K562 (cell line): Measurements from ENCODE around the gene TDRD6.

Experiments used
- POLR2A ChIP-seq: fragments of 450-650 bp; conservative IDR thresholded peaks from 2 replicates; pipeline ENCODE4 v1.6.1; 2016
- POLR2AphosphoS5 ChIP-seq: IDR thresholded peaks from 2 replicates; pipeline ENCODE4 v1.6.1; 2011; ENCODE audit warnings: mild to moderate bottlenecking, low read depth, low read length, moderate library complexity; ENCODE audit not compliant: control insufficient read depth, insufficient read depth
- TCF7L2 ChIP-seq: fragments of 150-350 bp; IDR thresholded peaks from 2 replicates; pipeline ENCODE4 v1.6.1; 2016; ENCODE audit warnings: low read depth, mild to moderate bottlenecking, low read length, moderate library complexity
- ZNF140 ChIP-seq: fragments of 250-450 bp; sonication (Bioruptor Pico); IDR thresholded peaks from 2 replicates; pipeline ENCODE4 v1.8.0; 2021; ENCODE audit warnings: moderate library complexity, mild to moderate bottlenecking, inconsistent platforms

GRCh38 chr6:46706464-46706863 is 18.8 kb downstream of the TDRD6 start:
- TF ChIP-seq POLR2AphosphoS5 (no peak), ZNF140 (no peak), POLR2A (no peak), TCF7L2 (no peak)
